ENCODE data around the gene LYPD6B. TPM values are rescaled to one million over a fixed set of nuclear protein-coding genes. Genes with fewer than 3 reads are reported as not detected.

LYPD6B gene
- total RNA-seq, 2 donors from 2014 or later = 1.4 TPM; not detected in 1

- no peak for ATAC-seq
- Mint-ChIP-seq H3K36me3 (ENCODE audit: low read depth) (peaks cover 6% of the 10 kb centered on the region), H3K27ac (no peak overlapping the region), H3K27me3 (no peaks in the 10 kb centered on the region), H3K4me3 (no peak overlapping the region), H3K4me1 (peaks cover 16% of the 10 kb centered on the region)
- no peaks in the 10 kb centered on the region for H3K9me3 ChIP-seq (ENCODE audit: control insufficient read depth, low read length, poor library complexity, severe bottlenecking)
- DNase-seq = no peak
These were observed 19.5 kb upstream of the LYPD6B start for GRCh38 chr2:149018981-149019380.

DNA sequence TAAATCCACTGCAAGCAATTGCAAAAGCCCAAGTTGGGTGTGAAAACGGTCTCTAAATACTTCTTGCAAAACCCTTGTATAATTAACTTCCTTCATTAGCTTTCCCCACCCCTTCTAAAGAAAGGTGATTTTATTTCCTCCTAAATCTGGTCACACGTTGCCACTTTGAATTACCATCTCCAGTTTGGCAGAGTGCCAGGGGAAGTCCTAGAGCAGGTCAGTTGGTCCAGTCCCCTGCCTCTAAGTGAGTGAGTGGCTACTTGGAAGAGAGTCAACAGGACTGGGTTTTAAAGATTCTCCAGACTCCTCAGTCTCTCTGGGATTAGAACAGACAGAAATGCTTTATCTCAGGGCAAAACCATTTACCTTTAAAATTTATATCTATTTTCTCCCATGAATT, 18.7 kb upstream of the LYPD6B start:
- DNase-seq (no peak), ATAC-seq (no peak)
- H3K9me3 ChIP-seq (ENCODE audit: control insufficient read depth, low read length, poor library complexity, severe bottlenecking) = no peaks in the 10 kb centered on the region
- no peaks in the 10 kb centered on the region for H3K27me3 Mint-ChIP-seq
- H3K4me3 Mint-ChIP-seq = no peak overlapping the region
- H3K36me3 Mint-ChIP-seq (ENCODE audit: low read depth) = peaks cover 6% of the 10 kb centered on the region
- H3K27ac Mint-ChIP-seq = no peak overlapping the region
- H3K4me1 Mint-ChIP-seq = peaks cover 16% of the 10 kb centered on the region

DNA sequence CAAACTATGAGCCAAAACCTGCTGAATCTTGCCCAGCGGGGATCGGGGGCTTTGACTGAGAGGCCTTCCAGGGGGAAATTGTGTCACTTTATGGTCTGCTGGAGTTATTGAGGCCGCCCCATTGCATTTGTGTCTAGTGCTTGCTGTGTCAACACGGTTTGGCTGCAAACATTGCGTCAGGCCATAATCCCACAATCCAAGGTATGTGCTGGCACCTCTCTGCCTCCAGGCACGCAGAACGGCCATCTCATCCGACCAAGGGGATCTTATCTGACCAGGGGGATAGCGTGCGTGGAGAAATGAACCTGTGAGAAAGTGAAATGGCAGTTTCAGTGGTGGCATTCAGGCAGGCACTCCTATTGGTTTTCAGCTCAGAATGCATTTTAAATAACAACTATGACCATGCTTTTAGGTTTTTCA, 18.1 kb upstream of the LYPD6B start:
- DNase-seq (no peak), ATAC-seq (no peak)
- Mint-ChIP-seq H3K4me1 (peaks cover 16% of the 10 kb centered on the region), H3K4me3 (no peak overlapping the region), H3K27ac (no peak overlapping the region), H3K27me3 (no peaks in the 10 kb centered on the region), H3K36me3 (ENCODE audit: low read depth) (peaks cover 6% of the 10 kb centered on the region)
- H3K9me3 ChIP-seq (ENCODE audit: control insufficient read depth, low read length, poor library complexity, severe bottlenecking) = no peaks in the 10 kb centered on the region

GRCh38 chr2:149021271-149021719, 17.2 kb upstream of the LYPD6B start:
- no peaks in the 10 kb centered on the region for H3K9me3 ChIP-seq (ENCODE audit: control insufficient read depth, low read length, poor library complexity, severe bottlenecking)
- H3K36me3 Mint-ChIP-seq (ENCODE audit: low read depth) = peaks cover 2% of the 10 kb centered on the region
- H3K27ac Mint-ChIP-seq = no peak overlapping the region
- DNase-seq (no peak), ATAC-seq (peak; percentile 8)
- no peaks in the 10 kb centered on the region for H3K27me3 Mint-ChIP-seq
- H3K4me1 Mint-ChIP-seq = peaks cover 11% of the 10 kb centered on the region
- H3K4me3 Mint-ChIP-seq = no peak overlapping the region

DNA sequence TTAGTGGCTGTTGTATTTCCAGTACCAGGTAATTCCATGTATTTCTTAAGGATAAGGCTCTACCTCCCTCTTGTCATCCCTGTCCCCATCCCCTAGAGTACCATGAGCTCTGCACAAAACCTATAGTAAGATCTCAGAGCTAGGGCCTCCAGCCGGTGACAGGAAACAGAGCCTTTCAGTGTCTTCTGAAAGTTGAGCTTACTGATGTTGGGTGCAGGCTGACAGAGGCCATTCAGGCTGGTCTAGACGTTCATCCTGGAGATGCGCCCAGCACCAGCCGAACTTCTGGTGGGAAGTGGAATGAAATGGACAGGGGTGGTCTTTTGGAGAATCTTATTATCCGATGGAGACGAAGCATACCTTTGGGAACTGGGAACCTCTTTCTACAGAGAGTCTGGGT, 16.7 kb upstream of the LYPD6B start:
- ATAC-seq (no peak), DNase-seq (no peak)
- no peaks in the 10 kb centered on the region for H3K27me3 Mint-ChIP-seq
- no peak overlapping the region for H3K27ac Mint-ChIP-seq
- no peaks in the 10 kb centered on the region for H3K9me3 ChIP-seq (ENCODE audit: control insufficient read depth, low read length, poor library complexity, severe bottlenecking)
- H3K4me3 Mint-ChIP-seq = no peak overlapping the region
- H3K36me3 Mint-ChIP-seq (ENCODE audit: low read depth) = peaks cover 2% of the 10 kb centered on the region
- H3K4me1 Mint-ChIP-seq = peaks cover 7% of the 10 kb centered on the region

DNA sequence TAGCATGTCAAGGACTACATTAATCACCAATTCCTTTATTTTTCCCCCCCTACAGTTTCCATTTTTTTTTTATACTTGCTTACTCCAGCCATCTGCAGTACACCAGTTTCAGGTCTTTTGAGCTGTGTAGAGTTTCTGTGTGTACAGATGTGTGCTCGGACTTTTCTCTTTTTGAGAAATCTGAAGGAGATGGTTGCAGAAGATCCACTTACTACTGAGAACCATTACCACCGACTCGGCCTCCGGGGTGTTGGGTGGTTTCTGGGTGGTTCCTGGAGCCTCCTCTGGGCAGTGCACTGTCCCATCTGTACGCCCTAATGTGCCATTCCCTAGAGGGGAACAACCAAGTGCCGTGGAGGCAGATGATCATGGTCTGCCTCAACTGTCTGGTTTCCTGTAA, 15.4 kb upstream of the LYPD6B start:
- DNase-seq (no peak), ATAC-seq (no peak)
- Mint-ChIP-seq H3K27me3 (no peaks in the 10 kb centered on the region), H3K4me3 (no peak overlapping the region), H3K36me3 (ENCODE audit: low read depth) (peaks cover 2% of the 10 kb centered on the region), H3K4me1 (no peaks in the 10 kb centered on the region), H3K27ac (no peak overlapping the region)
- H3K9me3 ChIP-seq (ENCODE audit: control insufficient read depth, low read length, poor library complexity, severe bottlenecking) = no peaks in the 10 kb centered on the region

DNA sequence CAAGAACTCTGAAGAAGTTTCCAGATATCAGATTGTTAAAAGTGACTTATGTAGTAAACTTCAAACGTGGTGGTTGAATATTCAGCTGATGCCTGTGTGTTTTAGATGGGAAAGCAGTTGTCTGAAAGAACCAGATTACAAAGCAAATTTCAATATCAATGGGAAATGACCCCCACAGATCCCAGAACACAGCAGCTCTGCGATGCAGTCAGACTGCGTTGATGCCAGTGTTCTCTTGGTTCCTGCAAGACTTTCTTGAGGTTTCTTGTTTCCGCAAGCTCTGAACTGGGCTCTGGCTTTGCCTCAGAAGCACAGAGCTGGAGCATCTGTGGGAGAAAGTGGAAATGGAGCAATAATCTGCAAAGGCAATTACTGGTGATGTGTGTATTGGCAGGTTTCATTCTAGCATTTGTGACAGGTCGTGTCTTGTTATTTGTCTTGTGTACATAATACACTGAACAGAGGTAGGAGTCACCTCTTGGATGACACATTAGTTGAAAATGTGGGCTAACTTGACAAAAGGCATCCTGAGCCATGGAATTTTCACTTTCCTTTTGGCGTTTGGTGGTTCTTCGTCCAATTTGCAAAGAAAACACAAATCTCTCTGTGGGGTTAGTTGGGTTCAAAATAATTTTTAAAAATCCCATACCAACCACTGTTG, 10.8 kb upstream of the LYPD6B start:
- no peak overlapping the region for H3K27ac Mint-ChIP-seq
- no peak for ATAC-seq
- H3K4me3 Mint-ChIP-seq = no peak overlapping the region

GRCh38 chr2:149028377-149028776, 10.1 kb upstream of the LYPD6B start:
- Mint-ChIP-seq H3K27ac (no peak overlapping the region), H3K4me3 (no peak overlapping the region), H3K4me1 (peaks cover 4% of the 10 kb centered on the region), H3K27me3 (peaks cover under 1% of the 10 kb centered on the region), H3K36me3 (ENCODE audit: low read depth) (no peaks in the 10 kb centered on the region)
- ATAC-seq (no peak), DNase-seq (no peak)
- no peaks in the 10 kb centered on the region for H3K9me3 ChIP-seq (ENCODE audit: control insufficient read depth, low read length, poor library complexity, severe bottlenecking)

More for the DNA sequence above, 10.8 kb upstream of the LYPD6B start:
- peaks cover 2% of the 10 kb centered on the region for H3K36me3 Mint-ChIP-seq (ENCODE audit: low read depth)
- H3K27me3 Mint-ChIP-seq = no peaks in the 10 kb centered on the region
- no peaks in the 10 kb centered on the region for H3K9me3 ChIP-seq (ENCODE audit: control insufficient read depth, low read length, poor library complexity, severe bottlenecking)
- H3K4me1 Mint-ChIP-seq = peaks cover 4% of the 10 kb centered on the region
- no peak for DNase-seq

- DNase-seq (no peak), ATAC-seq (no peak)
- no peak overlapping the region for H3K27ac Mint-ChIP-seq
- peaks cover 4% of the 10 kb centered on the region for H3K4me1 Mint-ChIP-seq
- no peaks in the 10 kb centered on the region for H3K9me3 ChIP-seq (ENCODE audit: control insufficient read depth, low read length, poor library complexity, severe bottlenecking)
- H3K4me3 Mint-ChIP-seq = no peak overlapping the region
- H3K36me3 Mint-ChIP-seq (ENCODE audit: low read depth) = peaks cover 2% of the 10 kb centered on the region
- peaks cover 4% of the 10 kb centered on the region for H3K27me3 Mint-ChIP-seq
These were observed 9.6 kb upstream of the LYPD6B start for GRCh38 chr2:149028891-149029290.

DNA sequence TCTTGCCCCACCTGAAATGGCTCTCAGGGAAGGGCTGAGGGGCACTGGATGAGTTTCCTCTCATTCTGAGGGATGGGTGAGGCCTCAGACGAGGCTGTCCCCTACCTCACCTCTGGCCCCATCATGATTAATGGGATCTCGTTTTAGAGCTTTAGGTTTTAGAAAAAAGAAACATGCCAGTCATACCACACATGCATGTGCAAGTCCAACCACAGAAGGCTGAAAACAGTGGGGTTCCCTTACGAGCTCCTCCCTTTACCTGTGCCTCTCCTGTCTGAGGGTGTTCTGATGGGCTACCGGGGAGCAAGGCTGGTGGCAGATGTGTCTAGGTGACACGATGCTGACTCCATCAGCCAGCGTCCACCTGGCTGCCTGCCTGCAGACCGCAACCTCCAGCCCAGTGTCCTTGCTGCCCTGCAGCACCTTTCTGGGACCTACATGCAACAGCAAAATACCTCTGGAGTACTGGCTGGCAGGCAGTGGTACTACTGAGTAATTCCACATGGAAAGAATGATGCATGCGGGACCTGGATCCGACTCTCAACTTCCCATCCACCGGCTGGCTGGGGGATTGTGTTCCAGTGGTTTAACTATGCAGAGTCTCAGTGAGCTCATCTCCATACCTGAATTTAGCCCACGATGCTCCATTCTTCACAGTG, 9.1 kb upstream of the LYPD6B start:
- no peak for DNase-seq
- Mint-ChIP-seq H3K27ac (no peak overlapping the region), H3K4me3 (no peak overlapping the region), H3K27me3 (peaks cover 4% of the 10 kb centered on the region), H3K4me1 (peaks cover 4% of the 10 kb centered on the region), H3K36me3 (ENCODE audit: low read depth) (peaks cover 2% of the 10 kb centered on the region)
- no peak for ATAC-seq
- no peaks in the 10 kb centered on the region for H3K9me3 ChIP-seq (ENCODE audit: control insufficient read depth, low read length, poor library complexity, severe bottlenecking)

DNA sequence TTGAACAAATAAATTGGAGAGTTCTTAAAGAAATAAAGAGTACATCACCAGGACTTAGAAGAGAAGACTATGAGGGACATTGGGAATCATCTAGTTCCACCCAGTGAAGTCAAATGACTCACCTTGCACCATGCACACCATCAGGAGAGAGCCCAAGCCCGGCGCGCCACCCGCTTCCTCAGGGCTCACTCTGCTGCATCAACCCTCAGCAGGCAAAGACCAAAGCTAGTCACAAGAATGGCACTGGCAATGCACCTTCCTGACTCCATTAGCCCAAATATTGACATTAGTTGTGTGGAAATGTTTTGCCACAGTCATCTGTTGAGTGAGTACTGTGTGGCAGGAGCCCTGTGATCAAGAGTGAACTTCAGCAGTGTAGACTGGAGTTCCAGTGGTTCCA, 7.1 kb upstream of the LYPD6B start:
- H3K9me3 ChIP-seq (ENCODE audit: control insufficient read depth, low read length, poor library complexity, severe bottlenecking) = no peaks in the 10 kb centered on the region
- no peak for DNase-seq
- Mint-ChIP-seq H3K36me3 (ENCODE audit: low read depth) (peaks cover 2% of the 10 kb centered on the region), H3K4me3 (no peak overlapping the region), H3K27ac (no peak overlapping the region), H3K27me3 (peaks cover 7% of the 10 kb centered on the region), H3K4me1 (peaks cover 4% of the 10 kb centered on the region)
- no peak for ATAC-seq

DNA sequence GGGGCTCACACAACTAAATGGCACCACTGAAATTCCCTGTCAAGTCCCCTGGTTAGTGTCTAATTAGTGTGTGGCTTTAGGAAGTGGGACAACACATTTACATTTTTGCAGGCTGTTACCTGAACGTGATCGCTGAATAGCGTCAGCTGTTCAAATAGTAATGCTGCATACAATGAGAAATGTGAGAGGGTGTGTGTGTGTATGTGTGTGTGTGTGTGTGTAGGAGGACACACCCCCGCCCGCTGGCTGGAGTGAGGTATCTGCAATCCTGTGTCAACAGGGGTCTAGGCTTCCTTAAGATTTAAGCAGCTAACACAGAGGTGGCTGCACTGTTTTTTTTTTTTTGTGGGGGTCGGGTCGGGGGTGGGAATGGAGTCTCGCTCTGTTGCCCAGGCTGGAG, 4.8 kb upstream of the LYPD6B start:
- ATAC-seq = no peak
- Mint-ChIP-seq H3K4me1 (peaks cover 4% of the 10 kb centered on the region), H3K4me3 (no peak overlapping the region), H3K27ac (no peak overlapping the region), H3K27me3 (peaks cover 23% of the 10 kb centered on the region), H3K36me3 (ENCODE audit: low read depth) (peaks cover 5% of the 10 kb centered on the region)
- no peak for DNase-seq
- H3K9me3 ChIP-seq (ENCODE audit: control insufficient read depth, low read length, poor library complexity, severe bottlenecking) = no peaks in the 10 kb centered on the region

DNA sequence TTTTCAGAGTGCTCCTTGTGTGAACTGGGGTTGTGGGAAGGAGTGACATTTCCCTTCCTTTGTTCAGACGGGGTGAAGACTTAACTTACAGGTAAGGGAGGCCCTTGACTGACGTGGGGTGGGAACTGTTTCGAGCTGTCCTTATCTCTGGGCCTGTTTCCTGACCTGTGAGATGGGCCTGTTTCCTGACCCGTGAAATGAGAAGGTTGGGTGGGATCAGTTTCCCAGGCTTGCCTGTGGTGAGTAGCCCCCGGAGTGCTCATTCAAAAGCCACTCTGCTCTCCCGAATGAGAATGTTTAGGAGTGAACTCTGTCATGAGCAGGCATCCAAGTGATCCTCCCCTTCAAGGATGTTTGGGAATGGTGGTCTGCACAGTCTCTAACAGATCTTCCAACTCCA, 4.1 kb upstream of the LYPD6B start:
- Mint-ChIP-seq H3K27ac (no peak overlapping the region), H3K4me1 (peaks cover 4% of the 10 kb centered on the region), H3K36me3 (ENCODE audit: low read depth) (peaks cover 5% of the 10 kb centered on the region)

More for the DNA sequence above, 4.1 kb upstream of the LYPD6B start:
- ATAC-seq (no peak), DNase-seq (no peak)
- no peak overlapping the region for H3K4me3 Mint-ChIP-seq
- H3K27me3 Mint-ChIP-seq = peaks cover 24% of the 10 kb centered on the region
- no peaks in the 10 kb centered on the region for H3K9me3 ChIP-seq (ENCODE audit: control insufficient read depth, low read length, poor library complexity, severe bottlenecking)

Measured in T-helper 17 cell (primary cell).